K562 (cell line): ENCODE measurements around the gene ZDHHC22. TPM values are rescaled to one million over a fixed set of nuclear protein-coding genes. Genes with fewer than 3 reads are reported as not detected.

Source experiments
- HLTF ChIP-seq: fragments of 450-650 bp; IDR thresholded peaks from 2 replicates; pipeline ENCODE4 v1.6.1; 2016
- JUN ChIP-seq, 2 experiments: sonication (generic) in 1 of 2; formaldehyde crosslinking in 1 of 2; IDR thresholded peaks; 2 replicates each; pipeline versions ENCODE4 v1.6.1 to v1.8.0; 2012 to 2022; ENCODE audit warnings: borderline replicate concordance in 2 of 2, mild to moderate bottlenecking in 2 of 2, improper control_type of control experiment in 1 of 2, low read depth in 1 of 2, low read length in 1 of 2, missing genetic modification reagents in 1 of 2
- KDM5B ChIP-seq: fragments of 200-600 bp; sonication (generic); IDR thresholded peaks from 2 replicates; pipeline ENCODE4 v1.6.1; 2012; ENCODE audit warnings: low read depth, mild to moderate bottlenecking, moderate library complexity, low read length, control low read depth, inconsistent platforms; ENCODE audit not compliant: insufficient replicate concordance
- OTX1 ChIP-seq: fragments of 450-650 bp; formaldehyde crosslinking; IDR thresholded peaks from 2 replicates; pipeline ENCODE4 v1.4.0; 2022; ENCODE audit warnings: mild to moderate bottlenecking
- PCBP1 ChIP-seq: fragments of 200-400 bp; formaldehyde crosslinking; IDR thresholded peaks from 2 replicates; pipeline ENCODE4 v1.6.1; 2018; ENCODE audit warnings: mild to moderate bottlenecking, low read depth, low read length; ENCODE audit not compliant: poor library complexity, severe bottlenecking
- SMARCA5 ChIP-seq: fragments of 450-650 bp; IDR thresholded peaks from 2 replicates; pipeline ENCODE4 v1.6.1; 2016
- TBP ChIP-seq: optimal IDR thresholded peaks from 2 replicates; pipeline ENCODE3; 2011; ENCODE audit warnings: low read depth, low read length, improper control_type of control experiment
- polyA plus RNA-seq, 8 experiments: library from polyadenylated mRNA; depleted of rRNA in 4 of 8; stranded (reverse) in 5 of 8; unstranded in 3 of 8; fragments of >200 nt; fragmentation: Nextera tagmentation in 2 of 8; fragmentation: Illumina TruSeq in 1 of 8; extraction: Ambion mirVana in 2 of 8; extraction: Trizol in 1 of 8; gene quantifications; 2 replicates each; pipeline versions ENCODE4 v1.2.1 to v1.2.3, GENCODE V29; 2011 to 2014; ENCODE audit warnings: inconsistent platforms in 1 of 8, missing spikeins in 1 of 8
- total RNA-seq, 7 experiments: library from RNA; depleted of rRNA in 6 of 7; stranded (reverse); fragments of >200 nt in 6 of 7; fragmentation: Illumina TruSeq in 2 of 7; extraction: Trizol in 2 of 7; gene quantifications; 2 replicates each; pipeline versions ENCODE4 v1.2.1 to v1.2.3, GENCODE V29; 2011 to 2021; ENCODE audit warnings: low replicate concordance in 1 of 7
- TF ChIP-seq, protein P1 (sequence below): fragments of 450-650 bp; IDR thresholded peaks from 2 replicates; pipeline ENCODE4 v1.7.1; 2018; ENCODE audit warnings: mild to moderate bottlenecking, low read depth; ENCODE audit not compliant: partially characterized antibody
- TF ChIP-seq, protein P2 (sequence below): sonication (generic); formaldehyde crosslinking; IDR thresholded peaks from 2 replicates; pipeline ENCODE4 v1.8.1; 2023; ENCODE audit warnings: mild to moderate bottlenecking, missing genetic modification reagents
- TF ChIP-seq, protein P3 (sequence below): fragments of 200-400 bp; formaldehyde crosslinking; IDR thresholded peaks from 2 replicates; pipeline ENCODE4 v1.6.1; 2017; ENCODE audit warnings: mild to moderate bottlenecking, low read depth, low read length, moderate library complexity
- TF ChIP-seq, protein P4 (sequence below): fragments of 250-450 bp; sonication (Bioruptor Pico); IDR thresholded peaks from 2 replicates; pipeline ENCODE4 v1.8.0; 2022; ENCODE audit warnings: moderate library complexity, mild to moderate bottlenecking, inconsistent platforms

ZDHHC22 gene
- total and polyA plus RNA-seq, 9 of the 15 experiments (the other 6 are each of a cell fraction or from before 2014, with no cell fraction given): not detected

DNA sequence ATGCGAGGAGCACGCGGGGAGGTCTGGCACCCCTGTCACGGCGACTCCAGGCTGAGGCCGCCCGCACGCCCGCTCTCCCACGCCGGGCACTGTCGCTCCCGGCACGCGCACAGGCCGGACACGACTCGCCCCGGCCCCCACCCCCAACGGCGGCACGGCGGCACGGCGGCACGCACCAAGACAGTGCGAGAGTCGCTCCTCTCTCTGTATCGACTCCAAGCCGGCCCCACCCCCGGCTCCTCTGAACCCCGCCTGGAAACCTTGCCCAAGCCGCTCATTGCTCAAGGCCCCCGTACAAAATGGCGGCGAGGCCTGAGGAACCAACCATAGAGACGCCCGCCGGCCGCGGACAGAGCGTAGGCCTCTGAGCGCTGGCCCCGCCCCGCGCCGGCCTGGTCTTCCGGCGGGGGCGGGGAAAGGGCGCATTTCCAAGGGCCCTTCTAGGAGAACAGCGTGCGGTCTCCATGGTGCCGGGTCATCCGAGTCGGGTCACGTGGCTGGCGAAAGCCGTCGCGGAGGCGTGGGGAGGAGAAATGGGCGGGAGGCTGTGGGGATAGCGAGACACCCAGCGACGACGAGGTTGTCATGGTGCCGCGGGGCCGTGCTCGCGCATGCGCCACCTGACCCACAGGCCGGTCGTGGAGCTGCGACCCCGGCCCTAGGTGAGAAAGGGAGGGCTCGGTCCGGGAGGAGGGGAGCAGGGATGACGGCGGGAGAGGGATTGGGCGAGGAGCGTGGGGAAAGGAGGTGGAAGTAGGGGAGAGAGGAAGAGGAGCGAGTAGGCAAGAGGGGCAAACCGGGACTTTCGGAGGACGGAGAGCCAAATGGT, 43.7 kb downstream of the ZDHHC22 start, which contains the start of gene CIPC (continued):
- TF ChIP-seq, protein P1, sequence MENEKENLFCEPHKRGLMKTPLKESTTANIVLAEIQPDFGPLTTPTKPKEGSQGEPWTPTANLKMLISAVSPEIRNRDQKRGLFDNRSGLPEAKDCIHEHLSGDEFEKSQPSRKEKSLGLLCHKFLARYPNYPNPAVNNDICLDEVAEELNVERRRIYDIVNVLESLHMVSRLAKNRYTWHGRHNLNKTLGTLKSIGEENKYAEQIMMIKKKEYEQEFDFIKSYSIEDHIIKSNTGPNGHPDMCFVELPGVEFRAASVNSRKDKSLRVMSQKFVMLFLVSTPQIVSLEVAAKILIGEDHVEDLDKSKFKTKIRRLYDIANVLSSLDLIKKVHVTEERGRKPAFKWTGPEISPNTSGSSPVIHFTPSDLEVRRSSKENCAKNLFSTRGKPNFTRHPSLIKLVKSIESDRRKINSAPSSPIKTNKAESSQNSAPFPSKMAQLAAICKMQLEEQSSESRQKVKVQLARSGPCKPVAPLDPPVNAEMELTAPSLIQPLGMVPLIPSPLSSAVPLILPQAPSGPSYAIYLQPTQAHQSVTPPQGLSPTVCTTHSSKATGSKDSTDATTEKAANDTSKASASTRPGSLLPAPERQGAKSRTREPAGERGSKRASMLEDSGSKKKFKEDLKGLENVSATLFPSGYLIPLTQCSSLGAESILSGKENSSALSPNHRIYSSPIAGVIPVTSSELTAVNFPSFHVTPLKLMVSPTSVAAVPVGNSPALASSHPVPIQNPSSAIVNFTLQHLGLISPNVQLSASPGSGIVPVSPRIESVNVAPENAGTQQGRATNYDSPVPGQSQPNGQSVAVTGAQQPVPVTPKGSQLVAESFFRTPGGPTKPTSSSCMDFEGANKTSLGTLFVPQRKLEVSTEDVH: peak; percentile 75
- TF ChIP-seq JUN (IDR thresholded peaks at IDR 0.05; ENCODE audit: borderline replicate concordance, low read depth, low read length): peak; percentile 19; the same call in 1 of the 2 replicates
- TF ChIP-seq JUN (CRISPR knock-in tag; IDR thresholded peaks at IDR 0.05; ENCODE audit: borderline replicate concordance): 0 out of 2 replicates have a peak, but pooled peaks have one; percentile 64
- TF ChIP-seq TBP: peak; percentile 79
- peak; percentile 59 for TF ChIP-seq KDM5B
- TF ChIP-seq SMARCA5: peak; percentile 48; the same call in 1 of the 2 replicates
- TF ChIP-seq, protein P2, sequence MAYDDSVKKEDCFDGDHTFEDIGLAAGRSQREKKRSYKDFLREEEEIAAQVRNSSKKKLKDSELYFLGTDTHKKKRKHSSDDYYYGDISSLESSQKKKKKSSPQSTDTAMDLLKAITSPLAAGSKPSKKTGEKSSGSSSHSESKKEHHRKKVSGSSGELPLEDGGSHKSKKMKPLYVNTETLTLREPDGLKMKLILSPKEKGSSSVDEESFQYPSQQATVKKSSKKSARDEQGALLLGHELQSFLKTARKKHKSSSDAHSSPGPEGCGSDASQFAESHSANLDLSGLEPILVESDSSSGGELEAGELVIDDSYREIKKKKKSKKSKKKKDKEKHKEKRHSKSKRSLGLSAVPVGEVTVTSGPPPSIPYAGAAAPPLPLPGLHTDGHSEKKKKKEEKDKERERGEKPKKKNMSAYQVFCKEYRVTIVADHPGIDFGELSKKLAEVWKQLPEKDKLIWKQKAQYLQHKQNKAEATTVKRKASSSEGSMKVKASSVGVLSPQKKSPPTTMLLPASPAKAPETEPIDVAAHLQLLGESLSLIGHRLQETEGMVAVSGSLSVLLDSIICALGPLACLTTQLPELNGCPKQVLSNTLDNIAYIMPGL (CRISPR knock-in tag): peak; percentile 72
- peak; percentile 73; the same call in 1 of the 2 replicates for TF ChIP-seq OTX1
- peak; percentile 10 for TF ChIP-seq PCBP1
- TF ChIP-seq, protein P3, sequence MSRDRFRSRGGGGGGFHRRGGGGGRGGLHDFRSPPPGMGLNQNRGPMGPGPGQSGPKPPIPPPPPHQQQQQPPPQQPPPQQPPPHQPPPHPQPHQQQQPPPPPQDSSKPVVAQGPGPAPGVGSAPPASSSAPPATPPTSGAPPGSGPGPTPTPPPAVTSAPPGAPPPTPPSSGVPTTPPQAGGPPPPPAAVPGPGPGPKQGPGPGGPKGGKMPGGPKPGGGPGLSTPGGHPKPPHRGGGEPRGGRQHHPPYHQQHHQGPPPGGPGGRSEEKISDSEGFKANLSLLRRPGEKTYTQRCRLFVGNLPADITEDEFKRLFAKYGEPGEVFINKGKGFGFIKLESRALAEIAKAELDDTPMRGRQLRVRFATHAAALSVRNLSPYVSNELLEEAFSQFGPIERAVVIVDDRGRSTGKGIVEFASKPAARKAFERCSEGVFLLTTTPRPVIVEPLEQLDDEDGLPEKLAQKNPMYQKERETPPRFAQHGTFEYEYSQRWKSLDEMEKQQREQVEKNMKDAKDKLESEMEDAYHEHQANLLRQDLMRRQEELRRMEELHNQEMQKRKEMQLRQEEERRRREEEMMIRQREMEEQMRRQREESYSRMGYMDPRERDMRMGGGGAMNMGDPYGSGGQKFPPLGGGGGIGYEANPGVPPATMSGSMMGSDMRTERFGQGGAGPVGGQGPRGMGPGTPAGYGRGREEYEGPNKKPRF: no peak
- peak; percentile 88; the same call in 1 of the 2 replicates for TF ChIP-seq HLTF
- TF ChIP-seq, protein P4, sequence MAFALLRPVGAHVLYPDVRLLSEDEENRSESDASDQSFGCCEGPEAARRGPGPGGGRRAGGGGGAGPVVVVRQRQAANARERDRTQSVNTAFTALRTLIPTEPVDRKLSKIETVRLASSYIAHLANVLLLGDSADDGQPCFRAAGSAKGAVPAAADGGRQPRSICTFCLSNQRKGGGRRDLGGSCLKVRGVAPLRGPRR (CRISPR knock-in tag): no peak
